Measurements from ENCODE around the gene AGL. TPM values are rescaled to one million over a fixed set of nuclear protein-coding genes. Genes with fewer than 3 reads are reported as not detected.

The AGL gene
- polyA plus RNA-seq, 2 of the 4 experiments (the other 2 are of a cell fraction) = 5.5 to 7.4 TPM

DNA sequence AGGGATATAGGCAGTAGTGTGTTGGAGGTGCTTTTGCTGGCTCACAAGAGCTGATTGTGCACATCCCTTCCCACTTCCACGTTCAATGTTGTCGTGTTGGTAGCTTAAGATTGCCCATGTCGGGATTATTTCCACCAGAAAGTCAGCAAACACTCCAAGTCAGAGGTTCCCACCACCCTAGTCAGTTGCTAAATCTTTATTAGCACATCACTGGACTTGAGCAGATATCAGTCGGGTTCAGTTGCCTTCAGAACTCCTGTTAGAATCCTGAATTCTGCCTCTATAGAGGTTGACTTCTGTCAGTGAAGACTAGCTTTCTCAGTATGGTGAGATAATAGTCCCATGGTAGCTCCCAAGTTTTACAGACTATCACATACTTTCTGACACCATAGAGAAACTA lies 10.5 kb downstream of the AGL start:
- Histone ChIP-seq H3K4me3 (no peak overlapping the region), H3K27ac (no peak overlapping the region), H3K4me1 (no peaks in the 10 kb centered on the region), H3K4me2 (no peak overlapping the region), H3K9me3 (no peaks in the 10 kb centered on the region)
- no peak for DNase-seq (ENCODE audit: low read depth in 1 of 2, low spot score in 1 of 2)
- ChIA-PET CTCF (no interaction called here), POLR2A (no interaction called here)
- FAIRE-seq = no peak
- 92% methylated on average over 4 of the region's 4 CpGs for WGBS (ENCODE audit: missing lambda C conversion rate)
- TF ChIP-seq TFCP2L1 (CRISPR knock-in tag; IDR thresholded peaks at IDR 0.05) (no peak), NR3C1 (IDR thresholded peaks at IDR 0.05) (no peak), KDM1A (IDR thresholded peaks at IDR 0.05; ENCODE audit: low read depth) (no peak), ZFP36 (IDR thresholded peaks at IDR 0.05; ENCODE audit: borderline replicate concordance, partially characterized antibody) (no peak), TP53 (CRISPR knock-in tag; IDR thresholded peaks at IDR 0.05) (no peak), CBX2 (IDR thresholded peaks at IDR 0.05; ENCODE audit: borderline replicate concordance, low read depth) (no peak), RNF2 (IDR thresholded peaks at IDR 0.05; ENCODE audit: borderline replicate concordance, low read depth) (no peak), HOXB5 (CRISPR knock-in tag; IDR thresholded peaks at IDR 0.05) (no peak), ZSCAN20 (CRISPR knock-in tag; IDR thresholded peaks at IDR 0.05) (no peak), RCOR1 (IDR thresholded peaks at IDR 0.05; ENCODE audit: low read depth, low read length) (no peak), MAZ (IDR thresholded peaks at IDR 0.05; ENCODE audit: borderline replicate concordance, low read depth, low read length) (no peak), EP300 (IDR thresholded peaks at IDR 0.05) (no peak), CEBPB (IDR thresholded peaks at IDR 0.05) (no peak), FOSB (CRISPR knock-in tag; IDR thresholded peaks at IDR 0.05) (no peak), HOXA7 (CRISPR knock-in tag; IDR thresholded peaks at IDR 0.05) (no peak), ESRRA (IDR thresholded peaks at IDR 0.05; ENCODE audit: borderline replicate concordance, low read length) (no peak), HDAC2 (IDR thresholded peaks at IDR 0.05) (no peak), BHLHE40 (IDR thresholded peaks at IDR 0.05; ENCODE audit: low read depth, low read length) (no peak)
- TF ChIP-seq, protein P1, sequence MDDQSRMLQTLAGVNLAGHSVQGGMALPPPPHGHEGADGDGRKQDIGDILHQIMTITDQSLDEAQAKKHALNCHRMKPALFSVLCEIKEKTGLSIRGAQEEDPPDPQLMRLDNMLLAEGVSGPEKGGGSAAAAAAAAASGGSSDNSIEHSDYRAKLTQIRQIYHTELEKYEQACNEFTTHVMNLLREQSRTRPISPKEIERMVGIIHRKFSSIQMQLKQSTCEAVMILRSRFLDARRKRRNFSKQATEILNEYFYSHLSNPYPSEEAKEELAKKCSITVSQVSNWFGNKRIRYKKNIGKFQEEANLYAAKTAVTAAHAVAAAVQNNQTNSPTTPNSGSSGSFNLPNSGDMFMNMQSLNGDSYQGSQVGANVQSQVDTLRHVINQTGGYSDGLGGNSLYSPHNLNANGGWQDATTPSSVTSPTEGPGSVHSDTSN (IDR thresholded peaks at IDR 0.05) = no peak
- no peak for ATAC-seq

DNA sequence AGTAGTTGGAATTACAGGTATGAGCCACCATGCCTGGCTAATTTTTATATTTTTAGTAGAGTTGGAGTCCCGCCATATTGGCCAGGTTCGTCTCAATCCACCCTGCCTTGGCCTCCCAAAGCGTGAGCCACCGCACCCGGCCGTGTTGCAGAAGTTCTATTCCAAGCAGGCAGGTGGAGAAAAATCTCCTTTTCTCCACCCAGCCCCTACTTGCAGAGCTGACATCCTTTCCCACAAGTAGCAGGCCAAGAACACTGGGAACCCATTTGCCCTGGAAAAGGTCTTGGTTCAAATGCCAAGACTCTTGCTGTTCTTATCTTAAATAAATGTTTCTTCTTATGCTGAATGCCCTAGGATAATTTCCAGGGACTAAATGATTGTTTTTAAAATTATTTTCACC lies 17.5 kb downstream of the AGL start:
- no peak for FAIRE-seq
- no peak for TF ChIP-seq ZSCAN20 (CRISPR knock-in tag; IDR thresholded peaks at IDR 0.05)
- no peak for TF ChIP-seq HEYL (CRISPR knock-in tag; IDR thresholded peaks at IDR 0.05)
- TF ChIP-seq, protein P2, sequence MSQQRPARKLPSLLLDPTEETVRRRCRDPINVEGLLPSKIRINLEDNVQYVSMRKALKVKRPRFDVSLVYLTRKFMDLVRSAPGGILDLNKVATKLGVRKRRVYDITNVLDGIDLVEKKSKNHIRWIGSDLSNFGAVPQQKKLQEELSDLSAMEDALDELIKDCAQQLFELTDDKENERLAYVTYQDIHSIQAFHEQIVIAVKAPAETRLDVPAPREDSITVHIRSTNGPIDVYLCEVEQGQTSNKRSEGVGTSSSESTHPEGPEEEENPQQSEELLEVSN (IDR thresholded peaks at IDR 0.05; ENCODE audit: borderline replicate concordance, low read depth) = no peak
- TF ChIP-seq ZFP36 (IDR thresholded peaks at IDR 0.05; ENCODE audit: borderline replicate concordance, partially characterized antibody) = no peak
- ATAC-seq = no peak
- no peak for DNase-seq (ENCODE audit: low read depth in 1 of 2, low spot score in 1 of 2)
- no peaks in the 10 kb centered on the region for H3K9me3 ChIP-seq
- no peak overlapping the region for H3K27ac ChIP-seq
- no peaks in the 10 kb centered on the region for H3K4me1 ChIP-seq
- no peak overlapping the region for H3K4me3 ChIP-seq
- WGBS (ENCODE audit: missing lambda C conversion rate) = 93% methylated on average over 6 of the region's 6 CpGs
- CTCF ChIA-PET = no interaction called here
- POLR2A ChIA-PET = no interaction called here
- H3K4me2 ChIP-seq = no peak overlapping the region

DNA sequence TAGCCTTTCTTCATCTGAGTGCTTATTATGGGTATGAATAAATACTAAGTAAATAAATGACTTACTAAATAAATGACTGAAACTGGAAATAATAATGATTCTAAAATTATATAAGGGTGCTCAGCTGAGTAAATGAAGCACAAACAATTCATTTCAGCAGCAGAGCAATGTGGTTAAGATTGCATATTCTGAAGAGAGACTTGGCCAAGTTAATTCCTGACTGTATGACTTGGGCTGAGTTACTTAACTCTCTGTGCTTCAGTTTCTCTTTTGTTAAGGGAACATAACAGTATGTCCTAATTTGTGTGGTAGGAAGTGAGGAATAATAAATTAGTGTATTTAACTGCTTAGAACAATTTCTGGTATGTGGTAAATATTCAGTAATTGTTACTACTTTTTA lies 19.1 kb downstream of the AGL start:
- DNase-seq (ENCODE audit: low read depth in 1 of 2, low spot score in 1 of 2) = no peak
- no peak for ATAC-seq
- no peak for FAIRE-seq
- Histone ChIP-seq H3K9me3 (no peaks in the 10 kb centered on the region), H3K4me3 (no peak overlapping the region), H3K4me2 (no peak overlapping the region), H3K27ac (no peak overlapping the region), H3K4me1 (no peaks in the 10 kb centered on the region)
- POLR2A ChIA-PET = no interaction called here
- CTCF ChIA-PET = no interaction called here
- TF ChIP-seq ESRRA (IDR thresholded peaks at IDR 0.05; ENCODE audit: borderline replicate concordance, low read length) (no peak), HOXB5 (CRISPR knock-in tag; IDR thresholded peaks at IDR 0.05) (no peak), HOXB13 (CRISPR knock-in tag; IDR thresholded peaks at IDR 0.05; ENCODE audit: low read depth) (no peak)
- TF ChIP-seq, protein P3, sequence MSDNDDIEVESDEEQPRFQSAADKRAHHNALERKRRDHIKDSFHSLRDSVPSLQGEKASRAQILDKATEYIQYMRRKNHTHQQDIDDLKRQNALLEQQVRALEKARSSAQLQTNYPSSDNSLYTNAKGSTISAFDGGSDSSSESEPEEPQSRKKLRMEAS (IDR thresholded peaks at IDR 0.05) = no peak
